DOHH2 (cell line): ENCODE results near the gene RASAL2.

Experiments used
- CTCF ChIP-seq: fragments of 200-600 bp; sonication (generic); IDR thresholded peaks from one replicate; pipeline ENCODE4 v1.5.1; 2014; ENCODE audit warnings: antibody characterized with exemption, mild to moderate bottlenecking, low read depth, low read length; ENCODE audit not compliant: poor library complexity, severe bottlenecking
- EZH2phosphoT487 ChIP-seq: fragments of 200-600 bp; sonication (generic); IDR thresholded peaks from 2 replicates; pipeline ENCODE4 v1.6.1; 2017; ENCODE audit warnings: borderline replicate concordance, mild to moderate bottlenecking, antibody characterized with exemption, low read length, moderate library complexity, mixed read lengths

GRCh38 chr1:178118524-178118923 is 24.6 kb downstream of the RASAL2 start:
- TF ChIP-seq CTCF (no peak), EZH2phosphoT487 (no peak)
